GM12865 (cell line): ENCODE data around the gene TNS4.

ENCODE experiments used
- DNase-seq: peaks from one replicate; pipeline ENCODE4 v3.0.0; 2010; ENCODE audit warnings: low read depth
- H3K4me3 ChIP-seq: 2 replicates; pipeline ENCODE4 v1.5.1; 2011; ENCODE audit warnings: mild to moderate bottlenecking, low read depth, low read length, control low read depth
- CTCF ChIP-seq: IDR thresholded peaks from 2 replicates; pipeline ENCODE4 v1.5.1; 2011; ENCODE audit warnings: low read length, control low read depth, low read depth, inconsistent platforms; ENCODE audit not compliant: insufficient read depth; ENCODE audit errors: missing control alignments

TNS4 gene

GRCh38 chr17:40491486-40491885 lies 9.9 kb downstream of the TNS4 start:
- DNase-seq, result no peak
- TF ChIP-seq CTCF, result no peak

GRCh38 chr17:40490982-40491381 lies 10.4 kb downstream of the TNS4 start:
- TF ChIP-seq CTCF, result no peak
- DNase-seq, result no peak
- no peak overlapping the region for H3K4me3 ChIP-seq

More at GRCh38 chr17:40491486-40491885, 9.9 kb downstream of the TNS4 start:
- H3K4me3 ChIP-seq, result no peak overlapping the region

GRCh38 chr17:40490289-40490853 lies 11.1 kb downstream of the TNS4 start:
- no peak overlapping the region for H3K4me3 ChIP-seq
- TF ChIP-seq CTCF, result no peak
- DNase-seq, result no peak

- no peak for DNase-seq
- no peak overlapping the region for H3K4me3 ChIP-seq
- TF ChIP-seq CTCF, result no peak
Observed at GRCh38 chr17:40487371-40488020, 13.9 kb downstream of the TNS4 start.

GRCh38 chr17:40486522-40487370 lies 14.7 kb downstream of the TNS4 start:
- DNase-seq, result no peak
- TF ChIP-seq CTCF, result no peak
- H3K4me3 ChIP-seq, result no peak overlapping the region

- H3K4me3 ChIP-seq, result no peak overlapping the region
- TF ChIP-seq CTCF, result no peak
- DNase-seq, result no peak
Observed at GRCh38 chr17:40485851-40486521, 15.4 kb downstream of the TNS4 start.
